Measurements from ENCODE around the gene CACNA1I. TPM values are rescaled to one million over a fixed set of nuclear protein-coding genes. Genes with fewer than 3 reads are reported as not detected.

The CACNA1I gene
- total and polyA plus RNA-seq, 9 donors: 0.02 to 0.23 (median 0.09) TPM; not detected in 1

DNA sequence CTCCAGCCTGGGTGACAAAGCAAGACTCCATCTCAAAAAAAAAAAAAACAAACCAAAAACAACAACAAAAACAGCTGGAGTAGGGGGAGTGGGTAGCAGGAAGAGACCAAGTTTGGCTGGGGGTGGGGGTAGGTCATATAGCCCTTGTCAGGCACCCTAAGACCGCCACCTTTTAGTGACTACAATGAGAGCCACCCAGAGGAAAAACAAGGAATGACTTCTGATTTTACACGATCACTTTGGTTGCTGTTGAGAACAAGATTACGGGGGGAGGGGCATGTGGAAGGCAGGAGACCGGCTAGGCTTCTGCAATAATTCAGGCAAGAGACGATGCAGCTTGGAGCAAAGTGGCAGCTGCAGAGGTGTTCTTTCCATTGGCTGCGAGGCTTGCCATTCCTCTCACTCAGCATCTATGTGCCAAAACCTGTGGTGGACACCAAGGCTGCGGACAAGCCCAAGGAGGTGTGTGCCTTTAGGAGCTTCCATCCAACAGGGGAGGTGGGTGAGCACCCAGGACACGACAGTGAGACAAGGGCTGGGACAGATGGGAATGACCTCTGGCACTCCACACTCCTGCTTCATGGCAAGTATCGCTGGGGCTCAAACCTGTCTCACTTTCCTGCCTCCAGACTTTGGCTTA lies 39.7 kb upstream of the CACNA1I start:
- WGBS, 3 donors: 35 to 38% (median 37%) methylated on average over 9 of the region's 9 CpGs
- H3K9me3 ChIP-seq: no peaks in the 10 kb centered on the region
- no peak overlapping the region for H3K4me3 ChIP-seq
- TF ChIP-seq POLR2A (IDR thresholded peaks at IDR 0.05) (no peak), EP300 (IDR thresholded peaks at IDR 0.05) (no peak)
- TF ChIP-seq, protein P1, sequence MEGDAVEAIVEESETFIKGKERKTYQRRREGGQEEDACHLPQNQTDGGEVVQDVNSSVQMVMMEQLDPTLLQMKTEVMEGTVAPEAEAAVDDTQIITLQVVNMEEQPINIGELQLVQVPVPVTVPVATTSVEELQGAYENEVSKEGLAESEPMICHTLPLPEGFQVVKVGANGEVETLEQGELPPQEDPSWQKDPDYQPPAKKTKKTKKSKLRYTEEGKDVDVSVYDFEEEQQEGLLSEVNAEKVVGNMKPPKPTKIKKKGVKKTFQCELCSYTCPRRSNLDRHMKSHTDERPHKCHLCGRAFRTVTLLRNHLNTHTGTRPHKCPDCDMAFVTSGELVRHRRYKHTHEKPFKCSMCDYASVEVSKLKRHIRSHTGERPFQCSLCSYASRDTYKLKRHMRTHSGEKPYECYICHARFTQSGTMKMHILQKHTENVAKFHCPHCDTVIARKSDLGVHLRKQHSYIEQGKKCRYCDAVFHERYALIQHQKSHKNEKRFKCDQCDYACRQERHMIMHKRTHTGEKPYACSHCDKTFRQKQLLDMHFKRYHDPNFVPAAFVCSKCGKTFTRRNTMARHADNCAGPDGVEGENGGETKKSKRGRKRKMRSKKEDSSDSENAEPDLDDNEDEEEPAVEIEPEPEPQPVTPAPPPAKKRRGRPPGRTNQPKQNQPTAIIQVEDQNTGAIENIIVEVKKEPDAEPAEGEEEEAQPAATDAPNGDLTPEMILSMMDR (IDR thresholded peaks at IDR 0.05): no peak
- DNase-seq: peak in 3 of 5 donors; percentile 14 to 42 (median 35)
- H3K27me3 ChIP-seq: no peaks in the 10 kb centered on the region
- H3K27ac ChIP-seq: no peak overlapping the region
- intact Hi-C loops (cut with DNase I): loop anchor here (5.0 to 10.0 kb wide), 4 partner anchors 214 to 816 kb away; partner anchors contain the start of genes ADSL (in 1 of the 4) and RPL3 (in 1 of the 4)
- no peaks in the 10 kb centered on the region for H3K36me3 ChIP-seq
- peaks cover 14% of the 10 kb centered on the region for H3K4me1 ChIP-seq (ENCODE audit: insufficient read depth)

DNA sequence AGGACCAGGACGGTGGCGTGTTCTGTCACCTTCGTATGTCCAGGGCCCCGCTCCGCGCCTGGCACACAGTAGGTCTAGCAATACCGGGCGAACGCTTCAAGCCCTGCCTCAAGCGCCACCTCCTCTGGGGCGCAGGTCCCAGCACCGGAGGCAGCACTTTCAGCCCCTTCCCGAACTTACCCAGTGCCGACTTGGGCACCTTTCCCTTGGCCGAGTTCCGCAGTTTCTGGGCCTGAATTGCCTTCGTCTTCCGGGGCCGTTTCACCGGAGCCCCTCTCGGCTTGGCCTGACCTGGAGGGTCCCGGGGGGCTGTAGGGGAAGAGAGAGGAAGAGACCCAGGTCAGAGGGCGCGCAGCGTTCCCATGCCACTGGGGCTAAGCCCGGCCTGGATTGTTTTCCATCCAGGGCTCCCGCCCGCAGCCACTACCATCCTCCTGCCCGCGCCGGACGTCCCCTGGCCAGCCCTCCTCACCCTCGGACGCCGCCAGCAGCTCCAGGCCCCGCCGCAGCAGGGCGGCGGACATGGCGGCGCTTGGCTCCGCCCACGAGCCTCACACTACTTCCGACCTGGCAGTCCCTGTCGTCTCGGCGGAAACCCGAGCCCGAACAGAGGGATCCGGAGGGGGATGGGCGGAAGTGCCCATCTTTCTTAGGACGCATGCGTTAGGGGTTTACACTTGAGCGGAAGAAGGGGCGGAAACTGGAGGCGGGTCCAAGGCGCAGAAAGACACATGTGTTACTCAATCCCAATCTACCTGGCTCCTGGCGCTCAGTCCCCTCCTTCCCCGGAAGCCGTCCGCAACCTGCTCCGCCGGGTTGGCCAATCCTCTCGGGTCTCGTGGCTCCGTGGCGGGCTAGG lies 38.1 kb upstream of the CACNA1I start, which contains the start of gene RPS19BP1:
TSS of gene RPS19BP1 (minus strand) at position 534 of the 859 bp plus-strand sequence. CDS start at position 524, 10 bp downstream.
- TF ChIP-seq EP300 (IDR thresholded peaks at IDR 0.05) (no peak), POLR2A (IDR thresholded peaks at IDR 0.05) (peak; percentile 68)
- TF ChIP-seq, protein P1 (IDR thresholded peaks at IDR 0.05): no peak
- H3K9me3 ChIP-seq: no peaks in the 10 kb centered on the region
- H3K4me1 ChIP-seq (ENCODE audit: insufficient read depth): peaks cover 14% of the 10 kb centered on the region
- WGBS, 3 donors: 0 to 1% (median 0%) methylated on average over 42 to 67 of the region's 67 CpGs
- H3K27me3 ChIP-seq: no peaks in the 10 kb centered on the region
- DNase-seq: peak; percentile 99 to 100 (median 100)
- no peaks in the 10 kb centered on the region for H3K36me3 ChIP-seq
- H3K4me3 ChIP-seq: peak within 1 kb of the TSS; percentile 68
- H3K27ac ChIP-seq: peak within 1 kb of the TSS; percentile 38 to 75
- intact Hi-C loops (cut with DNase I): loop anchor here (5.0 to 10.0 kb wide), 4 partner anchors 215 to 815 kb away; partner anchors contain the start of genes ADSL (in 1 of the 4) and RPL3 (in 1 of the 4)

DNA sequence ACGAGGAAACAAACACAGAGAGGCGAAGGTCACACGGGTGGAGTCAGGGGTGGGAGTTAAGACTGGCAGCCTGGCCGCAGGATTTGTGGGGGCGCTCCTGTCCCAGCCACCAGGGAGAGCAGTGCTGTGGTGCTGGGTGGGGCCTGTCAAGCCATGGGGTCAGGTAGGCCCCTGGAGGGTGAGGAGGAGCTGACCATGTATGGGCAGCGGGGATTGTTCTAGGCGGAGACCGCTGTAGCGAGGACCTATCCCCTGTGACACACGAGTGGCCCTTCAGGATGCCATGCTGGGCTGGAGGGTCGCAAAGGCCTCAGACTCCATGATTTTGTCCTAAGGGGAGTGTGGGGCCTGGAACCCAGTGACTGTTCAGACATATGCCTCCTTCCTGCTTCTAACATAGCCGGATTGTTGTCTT lies 36.5 kb upstream of the CACNA1I start:
- H3K36me3 ChIP-seq: no peaks in the 10 kb centered on the region
- H3K27me3 ChIP-seq: no peaks in the 10 kb centered on the region
- DNase-seq: peak in 4 of 5 donors; percentile 31 to 57 (median 52)
- no peak for TF ChIP-seq EP300 (IDR thresholded peaks at IDR 0.05)
- TF ChIP-seq, protein P1 (IDR thresholded peaks at IDR 0.05): no peak
- TF ChIP-seq POLR2A (IDR thresholded peaks at IDR 0.05): no peak
- 78 to 84% (median 83%) methylated on average over 12 of the region's 12 CpGs for WGBS, 3 donors
- no peaks in the 10 kb centered on the region for H3K9me3 ChIP-seq
- H3K4me1 ChIP-seq (ENCODE audit: insufficient read depth): peaks cover 8% of the 10 kb centered on the region
- H3K27ac ChIP-seq: peak overlapping the region in 1 of 2 donors; percentile 25
- H3K4me3 ChIP-seq: no peak overlapping the region
- intact Hi-C loops (cut with DNase I): loop anchor here (5.0 to 10.0 kb wide), 4 partner anchors 217 to 813 kb away; partner anchors contain the start of genes ADSL (in 1 of the 4) and RPL3 (in 1 of the 4)
